CD4-positive, alpha-beta T cell (primary cell): Measurements from ENCODE around the gene THPO. TPM values are rescaled to one million over a fixed set of nuclear protein-coding genes. Genes with fewer than 3 reads are reported as not detected.
A peak's percentile ranks its signal among the peaks of the same experiment; 100 is the strongest.

Experiments used
- ATAC-seq: fragments of 200-7000 bp; cut with Tn5 transposase; one replicate; pipeline ENCODE4 v1.10.0; 2022; ENCODE audit warnings: mild to moderate bottlenecking; ENCODE audit not compliant: poor library complexity
- CTCF ChIA-PET: fragments of 350-600 bp; sonication (Branson Sonifier 250); formaldehyde crosslinking; loops from one replicate; lab custom pipeline; 2021; ENCODE audit warnings: antibody characterized with exemption, inconsistent platforms; lab: Charles Lee
- POLR2A ChIA-PET: fragments of 350-600 bp; sonication (Branson Sonifier 250); formaldehyde crosslinking; loops from one replicate; lab custom pipeline; 2021; ENCODE audit warnings: antibody characterized with exemption, inconsistent platforms; lab: Charles Lee
- DNase-seq, 14 experiments: peaks; one replicate each; pipeline ENCODE4 v3.0.0-alpha.2; 2013 to 2020; ENCODE audit warnings: mixed read lengths in 2 of 14
- H3K27ac ChIP-seq, 2 donors: one replicate each; pipeline versions ENCODE4 v1.5.1 to v1.7.0; 2013; ENCODE audit warnings: low read length in 2 of 2, low read depth in 1 of 2, mild to moderate bottlenecking in 1 of 2
- H3K27me3 ChIP-seq, 2 experiments: 1 replicate in 1 of 2; 2 replicates in 1 of 2; pipeline versions ENCODE4 v1.6.1 to v1.7.0; 2013; ENCODE audit warnings: low read length in 2 of 2, control low read depth in 1 of 2, mild to moderate bottlenecking in 1 of 2, moderate library complexity in 1 of 2; ENCODE audit not compliant: insufficient read depth in 2 of 2, control insufficient read depth in 1 of 2
- H3K36me3 ChIP-seq: one replicate; pipeline ENCODE4 v1.6.1; 2013; ENCODE audit warnings: low read length, control low read depth; ENCODE audit not compliant: insufficient read depth
- H3K4me1 ChIP-seq: one replicate; pipeline ENCODE4 v1.6.1; 2013; ENCODE audit warnings: low read length, control low read depth; ENCODE audit not compliant: insufficient read depth
- H3K4me3 ChIP-seq: one replicate; pipeline ENCODE4 v1.5.1; 2013; ENCODE audit warnings: mild to moderate bottlenecking, low read length, moderate library complexity
- H3K9me3 ChIP-seq, 2 experiments: 1 replicate in 1 of 2; 2 replicates in 1 of 2; pipeline versions ENCODE4 v1.6.1 to v1.7.0; 2013; ENCODE audit warnings: low read length in 2 of 2, mild to moderate bottlenecking in 2 of 2, control low read depth in 1 of 2, moderate library complexity in 1 of 2; ENCODE audit not compliant: control insufficient read depth in 1 of 2, insufficient read depth in 1 of 2
- H3K27ac Mint-ChIP-seq: one replicate; pipeline ENCODE4 v1.8.0; 2020; ENCODE audit warnings: mixed read lengths
- H3K27me3 Mint-ChIP-seq: one replicate; pipeline ENCODE4 v1.8.0; 2021; ENCODE audit warnings: mixed read lengths
- H3K36me3 Mint-ChIP-seq: one replicate; pipeline ENCODE4 v1.8.0; 2021; ENCODE audit warnings: low read depth, mixed read lengths
- H3K4me1 Mint-ChIP-seq: one replicate; pipeline ENCODE4 v1.8.0; 2021; ENCODE audit warnings: low read depth, mixed read lengths
- H3K4me3 Mint-ChIP-seq: one replicate; pipeline ENCODE4 v1.8.0; 2020; ENCODE audit warnings: mild to moderate bottlenecking, mixed read lengths
- H3K9me3 Mint-ChIP-seq: one replicate; pipeline ENCODE4 v1.8.0; 2020; ENCODE audit warnings: mixed read lengths
- intact Hi-C, 2 experiments: fragments of 100-400 bp; cut with DNase I in 1 of 2; cut with micrococcal nuclease in 1 of 2; formaldehyde crosslinking; loops; one replicate each; pipeline versions ENCODE4 v1.15.1 to v1.9.0; 2023 to 2025; cut with DNase I, micrococcal nuclease
- total RNA-seq, 174 experiments: library from RNA in 2 of 174; stranded (reverse) in 2 of 174; gene quantifications; one replicate each; pipeline ENCODE4 v1.2.3 and lab custom pipeline; 2021 to 2026
- TF ChIP-seq, protein P1 (sequence below): fragments of 200-600 bp; IDR thresholded peaks from one replicate; pipeline ENCODE4 v1.8.0; 2022; ENCODE audit warnings: antibody characterized with exemption, mild to moderate bottlenecking

THPO gene
- total RNA-seq, 2 experiments from 2014 or later: not detected

DNA sequence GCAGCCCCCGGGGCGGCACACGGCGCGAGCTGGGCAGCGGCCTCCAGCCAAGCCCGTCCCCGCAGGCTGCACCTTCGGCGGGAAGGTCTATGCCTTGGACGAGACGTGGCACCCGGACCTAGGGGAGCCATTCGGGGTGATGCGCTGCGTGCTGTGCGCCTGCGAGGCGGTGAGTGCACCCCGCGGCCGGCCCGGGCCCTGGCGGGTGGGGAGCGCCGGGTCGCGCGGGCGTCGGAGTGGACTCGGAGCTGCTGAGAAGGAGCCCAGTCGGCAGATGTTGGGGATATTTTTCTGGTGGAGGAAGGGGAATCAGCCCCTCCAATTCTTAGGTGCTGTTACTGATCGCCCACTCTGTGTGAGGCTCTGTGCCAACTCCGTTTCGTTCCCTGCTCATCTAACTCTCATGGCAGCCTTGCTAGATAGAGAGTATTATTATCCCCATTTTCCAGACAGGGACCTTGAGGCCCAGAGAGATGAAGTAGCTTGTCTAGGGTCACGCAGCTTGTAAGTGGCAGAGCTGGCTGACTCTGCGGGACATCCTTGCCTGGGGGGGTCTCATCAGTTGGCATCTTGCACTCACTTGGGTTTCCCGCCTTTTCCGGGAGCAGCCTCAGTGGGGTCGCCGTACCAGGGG lies 2.7 kb upstream of the THPO start:
- Mint-ChIP-seq H3K27me3 (peaks cover 74% of the 10 kb centered on the region), H3K4me3 (peak overlapping the region; percentile 58), H3K36me3 (no peaks in the 10 kb centered on the region), H3K27ac (no peak overlapping the region), H3K9me3 (no peaks in the 10 kb centered on the region), H3K4me1 (peaks cover 5% of the 10 kb centered on the region)
- POLR2A ChIA-PET: no interaction called here
- H3K9me3 ChIP-seq: peaks cover 0 to 8% of the 10 kb centered on the region in 2 experiments
- H3K36me3 ChIP-seq: no peaks in the 10 kb centered on the region
- H3K27me3 ChIP-seq: peaks cover 45 to 67% of the 10 kb centered on the region in 2 experiments
- H3K4me3 ChIP-seq: peak overlapping the region; percentile 22
- ATAC-seq (peak; percentile 57), DNase-seq (peak in 3 of 14 experiments; percentile 18 to 40 (median 37))
- intact Hi-C loops: no loop called here
- H3K27ac ChIP-seq: no peak overlapping the region
- H3K4me1 ChIP-seq: peaks cover 14% of the 10 kb centered on the region
- CTCF ChIA-PET: interaction anchor here (0.5 kb wide), 1 partner anchor 15 kb away, joined by 3 read pairs; no protein-coding TSS in a partner anchor
- TF ChIP-seq, protein P1, sequence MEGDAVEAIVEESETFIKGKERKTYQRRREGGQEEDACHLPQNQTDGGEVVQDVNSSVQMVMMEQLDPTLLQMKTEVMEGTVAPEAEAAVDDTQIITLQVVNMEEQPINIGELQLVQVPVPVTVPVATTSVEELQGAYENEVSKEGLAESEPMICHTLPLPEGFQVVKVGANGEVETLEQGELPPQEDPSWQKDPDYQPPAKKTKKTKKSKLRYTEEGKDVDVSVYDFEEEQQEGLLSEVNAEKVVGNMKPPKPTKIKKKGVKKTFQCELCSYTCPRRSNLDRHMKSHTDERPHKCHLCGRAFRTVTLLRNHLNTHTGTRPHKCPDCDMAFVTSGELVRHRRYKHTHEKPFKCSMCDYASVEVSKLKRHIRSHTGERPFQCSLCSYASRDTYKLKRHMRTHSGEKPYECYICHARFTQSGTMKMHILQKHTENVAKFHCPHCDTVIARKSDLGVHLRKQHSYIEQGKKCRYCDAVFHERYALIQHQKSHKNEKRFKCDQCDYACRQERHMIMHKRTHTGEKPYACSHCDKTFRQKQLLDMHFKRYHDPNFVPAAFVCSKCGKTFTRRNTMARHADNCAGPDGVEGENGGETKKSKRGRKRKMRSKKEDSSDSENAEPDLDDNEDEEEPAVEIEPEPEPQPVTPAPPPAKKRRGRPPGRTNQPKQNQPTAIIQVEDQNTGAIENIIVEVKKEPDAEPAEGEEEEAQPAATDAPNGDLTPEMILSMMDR: no peak

DNA sequence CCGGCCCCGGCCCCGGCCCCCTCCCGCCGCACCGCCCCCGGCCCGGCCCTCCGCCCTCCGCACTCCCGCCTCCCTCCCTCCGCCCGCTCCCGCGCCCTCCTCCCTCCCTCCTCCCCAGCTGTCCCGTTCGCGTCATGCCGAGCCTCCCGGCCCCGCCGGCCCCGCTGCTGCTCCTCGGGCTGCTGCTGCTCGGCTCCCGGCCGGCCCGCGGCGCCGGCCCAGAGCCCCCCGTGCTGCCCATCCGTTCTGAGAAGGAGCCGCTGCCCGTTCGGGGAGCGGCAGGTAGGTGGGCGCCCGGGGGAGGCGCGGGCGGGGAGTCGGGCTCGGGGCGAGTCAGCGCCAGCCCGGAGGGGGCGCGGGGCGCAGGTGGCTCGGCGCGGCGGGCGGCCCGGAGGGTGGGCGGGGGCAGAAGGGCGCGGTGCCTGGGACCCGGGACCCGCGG lies 2.2 kb upstream of the THPO start:
- intact Hi-C loops: no loop called here
- no peak overlapping the region for H3K4me3 ChIP-seq
- peaks cover 77% of the 10 kb centered on the region for H3K27me3 Mint-ChIP-seq
- DNase-seq (peak in 6 of 14 experiments; percentile 19 to 54 (median 30)), ATAC-seq (peak; percentile 56)
- peaks cover 45 to 67% of the 10 kb centered on the region in 2 experiments for H3K27me3 ChIP-seq
- CTCF ChIA-PET: no interaction called here
- H3K4me1 Mint-ChIP-seq: peaks cover 5% of the 10 kb centered on the region
- no peaks in the 10 kb centered on the region for H3K36me3 Mint-ChIP-seq
- H3K9me3 Mint-ChIP-seq: no peaks in the 10 kb centered on the region
- POLR2A ChIA-PET: interaction anchor here (1.1 kb wide), 1 partner anchor 330 kb away, joined by 3 read pairs; no protein-coding TSS in a partner anchor
- TF ChIP-seq, protein P1: no peak
- H3K9me3 ChIP-seq: peaks cover 0 to 8% of the 10 kb centered on the region in 2 experiments
- no peak overlapping the region for H3K27ac ChIP-seq
- no peaks in the 10 kb centered on the region for H3K36me3 ChIP-seq
- H3K4me1 ChIP-seq: peaks cover 14% of the 10 kb centered on the region
- no peak overlapping the region for H3K27ac Mint-ChIP-seq
- no peak overlapping the region for H3K4me3 Mint-ChIP-seq

DNA sequence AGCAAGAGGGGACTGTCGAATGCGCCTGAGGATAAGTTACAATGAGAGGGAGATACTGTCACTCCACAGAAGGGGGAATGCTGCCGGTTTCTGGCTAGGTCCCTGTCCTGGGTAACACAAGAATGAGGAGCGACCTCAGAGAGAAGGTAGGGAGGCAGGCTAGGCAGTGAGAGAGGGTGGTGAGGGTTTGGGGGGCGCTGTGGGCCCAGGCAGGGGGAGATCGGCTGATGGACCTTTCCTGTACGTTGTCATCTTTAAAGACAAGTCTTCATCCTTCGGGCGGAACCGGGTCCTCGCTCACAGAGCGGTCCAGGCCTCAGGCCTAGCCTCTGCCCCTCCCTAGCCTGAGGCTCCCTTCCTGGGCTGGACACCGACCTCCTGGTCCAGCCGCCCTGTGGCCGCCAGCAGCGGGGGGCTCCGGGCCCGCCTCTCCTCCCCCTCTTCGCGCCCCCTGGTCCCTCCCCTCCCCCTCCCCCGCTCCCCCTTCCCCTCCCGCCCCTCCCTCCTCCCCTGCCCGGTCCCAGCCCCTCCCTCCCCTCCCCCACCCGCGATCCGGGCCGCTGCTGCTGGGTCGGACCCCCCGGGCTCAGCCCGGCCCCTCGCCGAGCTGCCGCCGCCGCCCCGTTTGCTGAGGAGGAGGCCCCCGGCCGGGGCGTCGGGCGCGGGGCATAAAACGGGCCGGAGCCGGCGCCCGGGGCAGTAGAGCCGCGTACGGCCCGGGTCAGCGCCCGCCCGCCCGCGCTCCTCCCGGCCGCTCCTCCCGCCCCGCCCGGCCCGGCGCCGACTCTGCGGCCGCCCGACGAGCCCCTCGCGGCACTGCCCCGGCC lies 1.6 kb upstream of the THPO start, which contains the start of gene CHRD:
TSS of gene CHRD (plus strand) at position 697 of the 827 bp plus-strand sequence. CDS start 265 bp downstream, outside the sequence.
- CTCF ChIA-PET: no interaction called here
- intact Hi-C loops: no loop called here

More for the DNA sequence above, 1.6 kb upstream of the THPO start, which contains the start of gene CHRD:
- Histone ChIP-seq H3K36me3 (no peaks in the 10 kb centered on the region), H3K27me3 (peaks cover 45 to 67% of the 10 kb centered on the region in 2 experiments), H3K4me1 (peaks cover 14% of the 10 kb centered on the region), H3K4me3 (peak within 1 kb of the TSS; percentile 22), H3K27ac (no peak within 1 kb of the TSS), H3K9me3 (peaks cover 0 to 8% of the 10 kb centered on the region in 2 experiments)
- Mint-ChIP-seq H3K27ac (no peak within 1 kb of the TSS), H3K9me3 (no peaks in the 10 kb centered on the region), H3K4me1 (peaks cover 5% of the 10 kb centered on the region), H3K36me3 (no peaks in the 10 kb centered on the region), H3K27me3 (peaks cover 72% of the 10 kb centered on the region), H3K4me3 (peak within 1 kb of the TSS; percentile 87)
- DNase-seq (no peak), ATAC-seq (no peak)
- TF ChIP-seq, protein P1: no peak
- POLR2A ChIA-PET: interaction anchor here (1.1 kb wide), 1 partner anchor 331 kb away, joined by 3 read pairs; no protein-coding TSS in a partner anchor
